ENCODE measurements around the gene SMIM14.
"Not testable (repeated sequence)": the region's sequence is repeated elsewhere in the genome, so short reads cannot be mapped to it uniquely, and the experiment has no call there.

The SMIM14 gene

DNA sequence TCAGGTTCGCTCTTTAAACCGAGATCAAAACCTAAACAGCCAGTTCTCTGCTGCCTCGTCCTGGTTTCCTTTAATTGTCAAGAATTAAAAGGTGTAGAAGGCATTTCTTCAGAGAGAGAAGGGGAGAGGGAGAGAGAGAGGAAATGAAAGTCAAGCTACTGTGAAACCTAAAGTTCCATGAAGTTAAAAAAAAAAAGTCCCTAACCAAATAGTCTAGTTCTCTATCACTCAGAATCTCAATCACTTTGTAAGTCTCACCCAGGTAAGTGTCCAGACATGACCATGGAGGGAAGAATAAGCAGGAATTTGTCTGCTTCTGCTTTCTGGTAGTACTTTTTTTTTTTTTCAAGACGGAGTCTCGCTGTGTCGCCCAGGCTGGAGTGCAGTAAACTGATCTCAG, 18.8 kb upstream of the SMIM14 start:
- FAIRE-seq (no peak), DNase-seq (ENCODE audit: insufficient read length, low spot score) (no peak)
- TF ChIP-seq POLR2A (IDR thresholded peaks at IDR 0.05; ENCODE audit: low read depth, low read length): no peak

DNA sequence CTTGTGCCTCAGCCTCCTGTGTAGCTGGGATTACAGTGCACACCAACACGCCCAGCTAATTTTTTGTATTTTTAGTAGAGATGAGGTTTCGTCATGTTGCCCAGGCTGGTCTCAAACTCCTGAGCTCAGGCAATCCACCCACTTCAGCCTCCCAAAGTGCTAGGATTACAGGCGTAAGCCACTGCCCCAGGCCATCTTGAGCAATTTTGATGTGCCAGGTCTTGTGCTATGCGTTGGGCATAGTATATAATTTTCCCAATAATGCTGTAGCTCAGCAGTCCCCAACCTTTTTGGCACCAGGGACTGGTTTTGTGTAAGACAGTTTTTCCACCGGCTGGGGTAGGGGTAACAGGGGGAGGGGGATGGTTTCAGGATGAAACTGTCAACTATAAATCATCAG, 18.0 kb upstream of the SMIM14 start:
- not testable (repeated sequence) for DNase-seq (ENCODE audit: insufficient read length, low spot score); FAIRE-seq

DNA sequence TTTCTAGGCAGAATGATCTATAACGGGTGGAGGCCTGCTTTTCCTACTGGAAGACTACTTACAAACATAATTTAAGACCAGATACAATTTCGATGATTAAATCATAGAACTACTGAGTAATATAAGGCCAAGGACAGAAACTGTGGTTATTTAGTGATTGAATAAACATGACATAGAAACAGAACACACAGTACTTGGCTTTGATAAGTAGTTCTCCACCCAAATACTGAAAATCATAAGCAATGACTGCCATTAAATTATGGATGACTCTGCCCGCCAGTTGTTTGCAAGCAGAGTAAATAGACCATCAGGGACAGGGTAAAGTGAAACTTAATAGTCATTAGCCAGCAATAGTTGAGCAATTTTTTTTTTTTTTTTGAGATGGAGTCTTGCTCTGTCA, 17.2 kb upstream of the SMIM14 start:
- no peak for FAIRE-seq
- DNase-seq (ENCODE audit: insufficient read length, low spot score): no peak
- no peak for TF ChIP-seq POLR2A (IDR thresholded peaks at IDR 0.05; ENCODE audit: low read depth, low read length)

DNA sequence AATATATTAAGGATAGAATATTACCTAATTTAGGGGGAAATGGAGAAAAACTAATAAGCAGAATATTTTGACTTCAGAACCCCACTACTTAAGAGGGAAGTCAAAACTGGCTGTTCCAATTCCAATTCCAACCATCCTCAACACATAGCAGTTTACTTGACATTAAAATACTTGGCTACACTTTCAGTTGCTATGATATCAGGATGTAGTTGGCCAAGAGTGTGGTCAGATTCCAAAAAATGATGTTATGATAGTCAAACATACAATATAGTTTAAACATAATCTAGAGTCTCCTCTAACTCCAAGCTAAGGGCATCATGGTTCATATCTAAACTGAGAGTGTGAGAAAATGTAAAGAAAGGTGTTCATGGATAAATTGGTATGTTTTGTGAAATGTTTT, 16.5 kb upstream of the SMIM14 start:
- no peak for TF ChIP-seq POLR2A (IDR thresholded peaks at IDR 0.05; ENCODE audit: low read depth, low read length)
- no peak for DNase-seq (ENCODE audit: insufficient read length, low spot score)
- no peak for FAIRE-seq

DNA sequence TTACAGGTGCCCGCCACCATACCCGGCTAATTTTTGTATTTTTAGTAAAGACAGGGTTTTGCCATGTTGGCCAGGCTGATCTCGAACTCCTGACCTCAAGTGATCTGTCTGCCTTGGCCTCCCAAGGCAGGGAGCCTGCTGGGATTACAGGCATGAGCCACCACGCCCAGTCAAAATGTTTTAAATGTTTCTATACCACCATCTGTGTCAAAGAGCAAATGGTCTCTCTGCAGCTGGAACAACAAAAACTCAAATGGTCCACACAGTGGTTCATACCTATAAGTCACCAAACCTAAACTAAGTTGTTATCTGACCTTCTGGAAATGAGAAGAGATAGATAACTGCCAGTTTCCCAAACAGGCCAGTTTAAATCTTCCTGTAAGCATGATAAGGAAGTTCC, 12.9 kb upstream of the SMIM14 start:
- not testable (repeated sequence) for FAIRE-seq; DNase-seq (ENCODE audit: insufficient read length, low spot score)

DNA sequence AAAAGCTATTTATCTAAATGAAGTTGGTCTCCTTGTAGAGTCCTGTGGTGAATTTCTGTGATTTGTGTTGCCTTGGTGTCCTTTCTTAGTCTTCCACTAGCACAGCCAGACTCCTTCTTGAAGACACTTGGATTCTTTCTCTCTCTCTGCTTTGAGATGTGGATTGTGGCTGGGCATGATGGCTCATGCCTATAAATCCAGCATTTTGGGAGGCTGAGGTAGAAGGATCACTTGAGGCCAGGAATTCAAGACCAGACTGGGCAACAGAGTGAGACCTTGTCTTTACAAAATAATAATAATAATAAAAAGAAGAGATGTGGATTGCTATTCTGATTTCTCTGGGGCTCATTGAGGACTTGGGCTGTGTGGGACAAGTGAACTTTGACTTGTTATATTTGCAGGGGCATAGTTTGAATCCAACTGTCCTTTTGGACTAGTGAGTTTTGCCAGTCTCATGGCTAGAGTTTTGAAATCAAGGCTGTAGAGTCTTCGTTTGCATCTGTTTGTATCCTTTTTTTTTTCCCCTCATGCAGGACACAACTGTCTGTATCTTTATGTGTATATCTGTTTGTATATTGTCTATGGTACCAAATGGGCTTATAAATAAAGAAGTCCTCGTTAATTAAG, 11.1 kb upstream of the SMIM14 start:
- no peak for DNase-seq (ENCODE audit: insufficient read length, low spot score)
- no peak for FAIRE-seq
- TF ChIP-seq POLR2A (IDR thresholded peaks at IDR 0.05; ENCODE audit: low read depth, low read length): no peak

DNA sequence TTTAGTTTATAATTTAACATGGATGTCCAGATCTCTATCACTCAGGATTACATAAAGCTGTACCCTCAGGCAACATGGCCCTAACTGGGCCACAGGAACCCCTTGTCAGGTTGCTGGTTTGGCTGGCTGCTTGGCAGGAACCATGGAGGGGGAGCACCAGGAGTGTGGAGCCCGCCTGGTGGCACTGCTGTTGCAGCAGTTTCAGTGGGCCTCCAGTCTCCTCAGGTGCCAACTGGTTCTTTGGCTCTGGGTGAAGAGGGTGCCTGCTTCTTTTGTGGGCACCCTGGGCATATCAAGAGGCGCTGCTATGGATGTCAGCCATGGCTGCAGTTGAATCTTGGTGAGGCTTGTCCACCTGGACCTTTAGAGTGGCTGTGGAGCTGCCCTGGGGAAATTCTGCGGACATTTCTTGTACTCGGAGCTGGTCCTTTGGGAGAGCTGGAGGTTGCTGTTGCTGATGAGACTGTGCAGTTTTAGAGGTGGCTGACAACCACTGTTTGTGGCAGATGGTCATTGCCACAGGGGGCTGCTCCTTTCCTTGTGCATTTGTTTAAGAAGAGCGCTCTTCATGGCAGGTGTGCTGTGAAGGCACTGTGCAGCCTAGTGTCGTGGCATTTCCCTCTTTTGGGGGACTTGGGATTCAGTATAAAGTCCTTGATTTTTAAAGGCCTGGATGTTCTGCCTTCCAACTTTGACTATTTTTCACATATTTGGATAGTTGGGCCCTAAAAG, 10.3 kb upstream of the SMIM14 start:
- no peak for FAIRE-seq
- no peak for DNase-seq (ENCODE audit: insufficient read length, low spot score)
- no peak for TF ChIP-seq POLR2A (IDR thresholded peaks at IDR 0.05; ENCODE audit: low read depth, low read length)

DNA sequence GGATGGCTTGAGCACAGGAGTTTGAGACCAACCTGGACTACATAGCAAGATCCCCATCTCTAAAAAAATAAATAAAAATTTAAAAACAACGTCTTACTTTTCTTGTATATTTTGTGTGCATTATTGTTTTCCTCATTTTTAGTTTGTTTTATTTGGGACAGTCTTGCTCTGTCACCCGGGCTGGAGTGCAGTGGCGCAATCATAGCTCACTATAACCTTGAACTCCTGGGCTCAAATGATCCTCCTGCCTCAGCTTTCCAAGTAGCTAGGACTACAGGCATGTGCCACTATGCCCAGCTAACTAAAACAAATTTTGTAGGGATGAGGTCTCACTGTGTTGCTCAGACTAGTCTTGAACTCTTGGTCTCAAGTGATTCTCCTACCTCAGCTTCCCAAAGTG, 9.5 kb upstream of the SMIM14 start:
- no peak for TF ChIP-seq POLR2A (IDR thresholded peaks at IDR 0.05; ENCODE audit: low read depth, low read length)
- DNase-seq (ENCODE audit: insufficient read length, low spot score) (no peak), FAIRE-seq (no peak)

DNA sequence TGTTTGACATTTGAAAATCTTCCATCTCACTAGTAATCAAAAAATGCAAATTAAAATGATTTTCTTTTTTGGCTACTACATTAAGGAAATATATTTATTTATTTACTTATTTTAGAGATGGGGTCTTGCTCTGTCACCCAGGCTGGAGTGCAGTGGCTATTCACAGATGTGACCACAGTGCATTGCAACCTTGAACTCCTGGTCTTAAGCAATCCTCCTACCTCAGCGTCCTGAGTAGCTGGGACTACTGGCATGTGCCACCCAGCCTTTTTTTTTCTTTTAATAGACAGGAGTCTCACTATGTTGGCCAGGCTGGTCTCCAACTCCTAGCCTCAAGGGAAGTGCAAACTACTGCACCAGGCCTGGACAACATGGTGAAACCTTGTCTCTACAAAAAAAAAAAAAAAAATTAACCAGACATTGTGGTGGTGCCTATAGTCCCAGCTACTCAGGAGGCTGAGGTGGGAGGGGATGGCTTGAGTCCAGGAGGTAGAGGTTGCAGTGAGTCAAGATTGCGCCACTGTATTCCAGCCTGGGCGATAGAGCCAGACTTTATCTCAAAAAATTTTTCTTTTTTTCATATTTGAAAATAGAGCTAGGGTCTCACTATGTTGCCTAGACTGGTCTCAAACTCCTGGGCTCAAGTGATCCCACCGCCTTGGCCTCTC, 4.4 kb upstream of the SMIM14 start:
- DNase-seq (ENCODE audit: insufficient read length, low spot score): no peak
- TF ChIP-seq POLR2A (IDR thresholded peaks at IDR 0.05; ENCODE audit: low read depth, low read length): no peak
- no peak for FAIRE-seq

DNA sequence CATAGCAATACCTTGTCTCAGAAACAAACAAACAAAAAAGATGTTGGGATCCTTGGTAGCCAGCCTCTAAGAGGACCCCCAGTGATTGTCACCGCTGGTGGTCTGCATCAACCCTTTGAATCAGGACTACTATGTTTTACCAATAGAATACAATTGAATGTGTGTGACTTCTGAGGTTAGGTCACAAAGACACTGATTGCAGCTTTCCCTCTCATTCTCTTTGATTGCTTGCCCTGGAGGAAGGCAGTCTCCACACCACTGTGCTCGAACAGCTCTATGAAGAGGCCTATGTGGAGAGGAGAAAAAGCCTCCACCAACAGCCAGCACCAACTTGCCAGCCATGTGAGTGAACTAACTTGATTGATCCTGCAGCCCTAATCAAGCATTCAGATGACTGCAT, 2.8 kb upstream of the SMIM14 start:
- no peak for FAIRE-seq
- DNase-seq (ENCODE audit: insufficient read length, low spot score): no peak
- TF ChIP-seq POLR2A (IDR thresholded peaks at IDR 0.05; ENCODE audit: low read depth, low read length): no peak

DNA sequence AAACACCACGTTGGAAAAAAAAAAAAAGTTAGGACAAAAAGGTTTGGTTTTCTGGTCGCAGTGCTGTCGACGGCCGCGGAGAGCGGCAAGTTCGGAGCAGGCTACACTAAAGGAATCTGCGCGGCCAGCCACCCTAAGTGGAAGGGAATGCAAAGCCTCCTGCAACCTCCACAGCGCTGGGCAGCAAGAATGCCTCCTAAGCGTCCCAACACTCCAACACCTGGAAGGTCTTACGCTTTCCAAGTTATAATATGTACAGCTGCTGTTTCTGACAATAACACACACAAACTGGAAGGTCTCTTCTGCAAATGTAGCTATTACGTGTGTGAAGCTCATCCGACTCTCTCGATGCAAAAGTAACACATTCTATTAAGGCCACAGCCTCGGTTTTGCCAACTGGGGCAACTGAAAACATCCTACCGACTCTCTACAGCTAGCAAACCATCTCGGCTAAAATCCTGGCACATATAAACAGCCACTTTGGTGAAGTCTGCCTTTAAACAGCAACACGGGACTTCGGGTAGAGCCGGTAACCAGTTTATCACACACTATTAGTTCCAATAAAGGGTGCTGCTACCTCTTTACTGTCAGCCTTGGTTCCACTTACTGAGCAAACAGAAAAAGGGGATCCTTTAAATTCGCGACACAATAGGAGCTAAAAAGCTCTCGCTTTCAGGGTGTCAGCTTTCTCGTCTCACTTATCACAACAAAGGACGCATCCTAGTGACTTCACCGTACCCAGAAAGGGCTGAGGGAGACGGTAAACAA, 895 bp downstream of the SMIM14 start:
- DNase-seq (ENCODE audit: insufficient read length, low spot score): no peak
- no peak for TF ChIP-seq POLR2A (IDR thresholded peaks at IDR 0.05; ENCODE audit: low read depth, low read length)
- FAIRE-seq: no peak

DNA sequence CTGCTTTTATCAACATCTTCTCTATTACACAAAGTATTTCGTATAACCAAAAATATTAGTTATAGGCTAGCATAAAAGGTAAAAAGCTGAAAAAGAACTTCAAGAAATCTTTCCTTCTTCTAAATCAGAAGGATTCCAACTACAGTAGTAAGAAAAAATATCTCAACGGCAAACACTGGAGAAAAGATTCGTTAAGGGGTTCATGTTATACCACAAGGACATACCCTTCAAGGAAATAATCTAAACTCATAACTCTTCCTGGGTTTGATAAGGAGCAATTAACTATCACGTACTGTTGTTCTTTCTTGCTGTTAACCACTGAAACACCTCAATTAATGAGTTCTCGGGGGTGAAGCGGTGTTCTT, 1.5 kb downstream of the SMIM14 start:
- TF ChIP-seq POLR2A (IDR thresholded peaks at IDR 0.05; ENCODE audit: low read depth, low read length): no peak
- DNase-seq (ENCODE audit: insufficient read length, low spot score) (no peak), FAIRE-seq (no peak)

DNA sequence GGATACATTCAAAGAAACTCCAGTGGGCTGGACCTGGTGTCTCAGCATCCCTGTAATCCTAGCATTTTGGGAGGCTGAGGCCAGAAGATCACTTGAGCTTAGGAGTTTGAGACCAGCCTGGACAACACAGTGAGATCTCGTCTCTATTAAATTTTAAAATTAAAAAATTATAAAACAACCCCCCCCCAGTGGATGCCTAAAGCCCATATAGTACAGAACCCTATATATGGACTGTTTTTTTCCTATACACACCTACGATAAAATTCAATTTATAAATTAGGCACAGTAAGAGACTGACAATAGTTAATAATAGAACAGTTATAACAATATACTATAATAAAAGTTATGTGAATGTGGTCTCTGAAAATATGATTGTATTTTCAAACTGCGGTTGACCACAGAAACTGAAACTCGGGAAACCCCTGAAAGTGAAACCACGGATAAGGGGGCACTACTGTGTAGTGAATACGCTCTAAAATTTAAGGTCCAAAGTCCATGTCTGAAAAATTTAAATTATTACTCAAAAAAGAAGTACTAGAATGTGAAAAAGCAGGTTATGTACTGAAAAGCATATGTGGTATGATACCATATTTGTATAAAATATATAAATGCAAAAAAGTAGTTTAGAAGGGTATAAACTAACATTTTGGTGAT, 2.0 kb downstream of the SMIM14 start:
- no peak for FAIRE-seq
- DNase-seq (ENCODE audit: insufficient read length, low spot score): no peak
- TF ChIP-seq POLR2A (IDR thresholded peaks at IDR 0.05; ENCODE audit: low read depth, low read length): no peak

DNA sequence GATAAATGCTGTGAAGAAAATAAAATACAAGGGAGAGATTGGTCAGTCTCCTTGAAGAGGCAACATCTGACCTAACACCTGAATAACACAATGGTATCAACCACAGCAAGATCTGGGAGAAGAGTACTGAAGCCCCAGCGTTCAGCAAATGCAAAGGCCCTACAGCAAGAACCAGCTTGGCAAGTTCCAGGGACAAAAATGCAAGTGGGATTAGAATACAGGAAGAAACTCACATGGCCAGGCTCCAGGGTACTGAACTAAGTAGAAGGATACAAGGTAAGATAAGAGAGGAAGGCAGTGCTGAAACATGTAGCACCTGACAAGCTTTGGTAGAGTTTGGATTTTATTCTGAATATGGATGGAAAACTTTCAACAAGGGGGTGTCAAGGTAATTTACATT, 3.6 kb downstream of the SMIM14 start:
- no peak for DNase-seq (ENCODE audit: insufficient read length, low spot score)
- no peak for FAIRE-seq
- TF ChIP-seq POLR2A (IDR thresholded peaks at IDR 0.05; ENCODE audit: low read depth, low read length): no peak
